Caco-2 (cell line): Measurements from ENCODE around the gene METAP1. TPM values are rescaled to one million over a fixed set of nuclear protein-coding genes. Genes with fewer than 3 reads are reported as not detected.
A peak's percentile ranks its signal among the peaks of the same experiment; 100 is the strongest.

Experiments used
- BruUV-seq: library from RNA; stranded (reverse); fragments of 400-500 nt; replicated peaks from 2 replicates; lab custom pipeline; 2021; lab: Mats Ljungman, UMichigan
- CTCF ChIA-PET: fragments of 300-600 bp; sonication (Branson Sonifier 250); formaldehyde crosslinking; loops from one replicate; lab custom pipeline; 2022; ENCODE audit warnings: antibody characterized with exemption; lab: Charles Lee
- POLR2A ChIA-PET: fragments of 300-600 bp; sonication (Branson Sonifier 250); formaldehyde crosslinking; loops from one replicate; lab custom pipeline; 2022; ENCODE audit warnings: antibody characterized with exemption; lab: Charles Lee
- DNase-seq, 2 experiments: peaks; one replicate each; pipeline versions ENCODE4 v3.0.0 to v3.0.0-alpha.2; 2020 to 2022
- H3K27me3 ChIP-seq: replicated peaks from 2 replicates; pipeline ENCODE4 v1.6.0; 2011; ENCODE audit warnings: low read length; ENCODE audit not compliant: control insufficient read depth, insufficient read depth
- H3K36me3 ChIP-seq: 2 replicates; pipeline ENCODE4 v1.5.1; 2011; ENCODE audit warnings: low read length; ENCODE audit not compliant: control insufficient read depth, insufficient read depth
- H3K4me1 ChIP-seq: fragments of 250-450 bp; sonication (Bioruptor Pico); 2 replicates; pipeline ENCODE4 v1.5.1; 2020; ENCODE audit warnings: mild to moderate bottlenecking
- H3K4me3 ChIP-seq: 2 replicates; pipeline ENCODE4 v1.5.1; 2011; ENCODE audit warnings: low read depth, mild to moderate bottlenecking, control low read depth, low read length
- H3K9me3 ChIP-seq: fragments of 250-450 bp; sonication (Bioruptor Pico); 2 replicates; pipeline ENCODE4 v1.5.1; 2020; ENCODE audit warnings: mild to moderate bottlenecking, moderate library complexity
- H3K27ac Mint-ChIP-seq: one replicate; pipeline ENCODE4 v1.8.0; 2022; ENCODE audit warnings: mixed read lengths; ENCODE audit not compliant: unreplicated experiment
- H3K27me3 Mint-ChIP-seq: one replicate; pipeline ENCODE4 v1.8.0; 2022; ENCODE audit warnings: mixed read lengths; ENCODE audit not compliant: insufficient read depth, unreplicated experiment
- H3K36me3 Mint-ChIP-seq: one replicate; pipeline ENCODE4 v1.8.0; 2022; ENCODE audit warnings: mild to moderate bottlenecking, mixed read lengths; ENCODE audit not compliant: insufficient read depth, unreplicated experiment
- H3K4me1 Mint-ChIP-seq: one replicate; pipeline ENCODE4 v1.8.0; 2022; ENCODE audit warnings: low read depth, mixed read lengths; ENCODE audit not compliant: unreplicated experiment
- H3K4me3 Mint-ChIP-seq: one replicate; pipeline ENCODE4 v1.8.0; 2022; ENCODE audit warnings: mild to moderate bottlenecking, moderate library complexity, mixed read lengths; ENCODE audit not compliant: unreplicated experiment
- H3K9me3 Mint-ChIP-seq: one replicate; pipeline ENCODE4 v1.8.0; 2022; ENCODE audit warnings: mixed read lengths; ENCODE audit not compliant: unreplicated experiment
- intact Hi-C: fragments of 100-400 bp; cut with micrococcal nuclease; formaldehyde crosslinking; loops from one replicate; pipeline ENCODE4 v1.10.0; 2022; ENCODE audit not compliant: unreplicated experiment
- total RNA-seq: library from RNA; stranded (reverse); gene quantifications from 2 replicates; pipeline ENCODE4 v1.2.3, GENCODE V29; 2022
- TF ChIP-seq, protein P1 (sequence below), 2 experiments: fragments of 200-600 bp in 1 of 2; IDR thresholded peaks; 1 replicate in 1 of 2; 2 replicates in 1 of 2; pipeline versions ENCODE4 v1.5.1 to v1.8.0; 2011 to 2022; ENCODE audit warnings: antibody characterized with exemption in 1 of 2, control low read depth in 1 of 2, inconsistent platforms in 1 of 2, low read depth in 1 of 2, low read length in 1 of 2, mild to moderate bottlenecking in 1 of 2, moderate library complexity in 1 of 2; ENCODE audit not compliant: insufficient read depth in 1 of 2, severe bottlenecking in 1 of 2, unreplicated experiment in 1 of 2

The METAP1 gene
- total RNA-seq, 1 experiment from 2014 or later, result 83.0 TPM

DNA sequence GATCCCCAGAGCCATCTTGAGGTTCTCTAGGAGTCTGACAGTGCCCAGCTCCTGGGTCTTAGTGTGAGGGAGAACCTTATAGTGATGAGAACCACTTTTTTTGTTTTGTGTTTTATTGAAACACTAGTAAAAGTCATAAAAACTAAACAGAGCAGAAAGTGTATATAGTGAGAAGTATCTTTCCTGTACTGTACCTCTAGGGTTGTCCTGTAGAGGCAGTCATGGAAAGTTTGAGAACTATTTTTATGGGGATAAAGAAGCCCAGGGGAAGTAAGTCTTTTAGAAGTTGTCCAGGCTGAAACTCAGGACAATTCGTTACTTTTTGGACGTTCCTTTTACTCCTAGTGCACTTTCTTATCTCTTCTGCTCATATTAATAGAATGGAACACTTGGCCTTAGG, 52.2 kb downstream of the METAP1 start:
- DNase-seq, result no peak
- Histone ChIP-seq H3K4me1 (no peaks in the 10 kb centered on the region), H3K4me3 (no peak overlapping the region), H3K27me3 (no peaks in the 10 kb centered on the region), H3K9me3 (no peaks in the 10 kb centered on the region), H3K36me3 (peaks cover 7% of the 10 kb centered on the region)
- no peak overlapping the region for H3K4me3 Mint-ChIP-seq
- ChIA-PET CTCF (interaction anchor here (1.1 kb wide), 1 partner anchor 53 kb away, joined by 5 read pairs; the partner anchor contains the start of gene METAP1), POLR2A (no interaction called here)
- H3K9me3 Mint-ChIP-seq, result peaks cover 10% of the 10 kb centered on the region
- intact Hi-C loops, result no loop called here
- H3K27ac Mint-ChIP-seq, result no peak overlapping the region
- H3K27me3 Mint-ChIP-seq, result no peaks in the 10 kb centered on the region
- TF ChIP-seq, protein P1, sequence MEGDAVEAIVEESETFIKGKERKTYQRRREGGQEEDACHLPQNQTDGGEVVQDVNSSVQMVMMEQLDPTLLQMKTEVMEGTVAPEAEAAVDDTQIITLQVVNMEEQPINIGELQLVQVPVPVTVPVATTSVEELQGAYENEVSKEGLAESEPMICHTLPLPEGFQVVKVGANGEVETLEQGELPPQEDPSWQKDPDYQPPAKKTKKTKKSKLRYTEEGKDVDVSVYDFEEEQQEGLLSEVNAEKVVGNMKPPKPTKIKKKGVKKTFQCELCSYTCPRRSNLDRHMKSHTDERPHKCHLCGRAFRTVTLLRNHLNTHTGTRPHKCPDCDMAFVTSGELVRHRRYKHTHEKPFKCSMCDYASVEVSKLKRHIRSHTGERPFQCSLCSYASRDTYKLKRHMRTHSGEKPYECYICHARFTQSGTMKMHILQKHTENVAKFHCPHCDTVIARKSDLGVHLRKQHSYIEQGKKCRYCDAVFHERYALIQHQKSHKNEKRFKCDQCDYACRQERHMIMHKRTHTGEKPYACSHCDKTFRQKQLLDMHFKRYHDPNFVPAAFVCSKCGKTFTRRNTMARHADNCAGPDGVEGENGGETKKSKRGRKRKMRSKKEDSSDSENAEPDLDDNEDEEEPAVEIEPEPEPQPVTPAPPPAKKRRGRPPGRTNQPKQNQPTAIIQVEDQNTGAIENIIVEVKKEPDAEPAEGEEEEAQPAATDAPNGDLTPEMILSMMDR (IDR thresholded peaks at IDR 0.05; ENCODE audit: insufficient read depth in 1 of 2, low read depth in 1 of 2, low read length in 1 of 2, severe bottlenecking in 1 of 2, unreplicated experiment in 1 of 2), result peak in 1 of 2 experiments; percentile 3
- H3K36me3 Mint-ChIP-seq, result peaks cover 74% of the 10 kb centered on the region
- H3K4me1 Mint-ChIP-seq, result no peaks in the 10 kb centered on the region
- BruUV-seq, result no TSS peak

DNA sequence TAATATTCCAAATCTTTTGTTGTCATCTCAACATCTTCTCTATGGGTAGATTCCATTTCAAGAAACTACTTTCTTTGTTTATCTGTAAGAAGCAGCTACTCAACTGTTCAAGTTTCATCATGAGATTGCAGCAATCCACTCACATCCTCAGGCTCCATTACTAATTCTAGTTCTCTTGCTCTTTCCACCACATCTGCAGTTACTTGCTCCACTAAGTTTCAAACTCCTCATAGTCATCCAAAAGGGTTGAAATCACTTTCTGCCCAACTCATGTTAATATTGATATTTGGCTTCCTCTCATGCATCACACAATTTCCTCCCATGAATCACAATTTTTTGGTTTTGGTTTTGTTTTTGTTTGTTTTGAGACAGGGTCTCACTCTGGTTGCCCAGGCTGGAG, 57.4 kb downstream of the METAP1 start:
- ChIA-PET CTCF (interaction anchor here (0.5 kb wide), 1 partner anchor 25 kb away, joined by 3 read pairs; no protein-coding TSS in a partner anchor), POLR2A (no interaction called here)
- Mint-ChIP-seq H3K4me1 (peaks cover 7% of the 10 kb centered on the region), H3K4me3 (no peak overlapping the region), H3K27ac (no peak overlapping the region), H3K27me3 (no peaks in the 10 kb centered on the region), H3K36me3 (peaks cover 63% of the 10 kb centered on the region), H3K9me3 (peaks cover 10% of the 10 kb centered on the region)
- DNase-seq, result no peak
- Histone ChIP-seq H3K9me3 (no peaks in the 10 kb centered on the region), H3K4me1 (peaks cover 6% of the 10 kb centered on the region; the same call in 1 of the 2 replicates), H3K36me3 (peaks cover 6% of the 10 kb centered on the region), H3K27me3 (no peaks in the 10 kb centered on the region), H3K4me3 (no peak overlapping the region)
- TF ChIP-seq, protein P1 (IDR thresholded peaks at IDR 0.05; ENCODE audit: insufficient read depth in 1 of 2, low read depth in 1 of 2, low read length in 1 of 2, severe bottlenecking in 1 of 2, unreplicated experiment in 1 of 2), result no peak
- BruUV-seq, result no TSS peak
- intact Hi-C loops, result no loop called here

DNA sequence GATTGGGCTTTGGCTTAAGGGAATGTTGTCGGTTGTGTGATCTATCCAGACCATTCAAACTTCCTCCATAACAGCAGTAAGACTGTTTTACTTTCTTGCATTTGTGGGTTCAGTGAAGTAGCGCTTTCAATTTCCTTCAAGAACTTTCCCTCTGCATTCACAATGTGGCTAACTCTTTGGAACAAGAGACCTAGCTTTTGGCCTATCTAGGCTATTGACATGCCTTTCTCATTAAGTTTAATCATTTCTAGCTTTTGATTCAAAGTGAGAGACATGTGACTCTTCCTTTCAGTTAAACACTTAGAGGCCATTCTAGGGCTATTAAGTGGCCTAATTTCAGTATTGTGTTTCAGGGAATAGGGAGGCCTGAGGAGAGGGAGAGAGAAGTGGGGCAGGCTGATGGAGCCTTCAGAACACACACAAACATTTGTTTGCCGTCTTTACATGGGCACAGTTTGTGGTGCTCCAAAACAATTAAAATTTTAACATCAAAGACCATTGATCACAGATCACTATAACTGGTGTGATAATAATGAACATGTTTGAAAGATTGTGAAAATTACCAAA, 59.0 kb downstream of the METAP1 start:
- peaks cover 62% of the 10 kb centered on the region for H3K36me3 Mint-ChIP-seq
- ChIA-PET CTCF (interaction anchor here (0.7 to 1.1 kb wide), 3 partner anchors 31 to 301 kb away, joined by 3 to 4 read pairs (median 4); partner anchors contain the start of gene METAP1), POLR2A (interaction anchor here (1.0 kb wide), 1 partner anchor 59 kb away, joined by 4 read pairs; the partner anchor contains the start of gene METAP1)
- Histone ChIP-seq H3K27me3 (no peaks in the 10 kb centered on the region), H3K9me3 (no peaks in the 10 kb centered on the region), H3K36me3 (peaks cover 6% of the 10 kb centered on the region), H3K4me1 (peaks cover 6% of the 10 kb centered on the region; the same call in 1 of the 2 replicates), H3K4me3 (no peak overlapping the region)
- peak overlapping the region; percentile 69 for H3K27ac Mint-ChIP-seq
- BruUV-seq, result no TSS peak
- intact Hi-C loops, result no loop called here
- H3K27me3 Mint-ChIP-seq, result no peaks in the 10 kb centered on the region
- peaks cover 8% of the 10 kb centered on the region for H3K4me1 Mint-ChIP-seq
- no peak for DNase-seq
- H3K4me3 Mint-ChIP-seq, result no peak overlapping the region
- H3K9me3 Mint-ChIP-seq, result peaks cover 10% of the 10 kb centered on the region
- TF ChIP-seq, protein P1 (IDR thresholded peaks at IDR 0.05; ENCODE audit: insufficient read depth in 1 of 2, low read depth in 1 of 2, low read length in 1 of 2, severe bottlenecking in 1 of 2, unreplicated experiment in 1 of 2), result no peak
